ENCODE results near the gene CNTN4.

- TF ChIP-seq CTCF (IDR thresholded peaks at IDR 0.05; ENCODE audit: low read length) (no peak), EZH2 (optimal IDR thresholded peaks at IDR 0.05; ENCODE audit: low read depth, low read length) (no peak)
Measured at GRCh38 chr3:2153547-2153946, 54.9 kb downstream of the CNTN4 start.
